T47D (cell line): Measurements from ENCODE around the gene WBP1L.
"Not testable (repeated sequence)": the region's sequence is repeated elsewhere in the genome, so short reads cannot be mapped to it uniquely, and the experiment has no call there.

Experiments used
- DNase-seq, 2 experiments: peaks; one replicate each; pipeline versions ENCODE4 v3.0.0 to v3.0.0-alpha.2; 2011 to 2012; ENCODE audit warnings: low read depth in 1 of 2, low spot score in 1 of 2
- JUND ChIP-seq: IDR thresholded peaks from 2 replicates; pipeline ENCODE4 v1.6.1; 2012; ENCODE audit warnings: low read depth
- in situ Hi-C: cut with HindIII; loops from 2 replicates; pipeline ENCODE4 v1.10.0; 2016; ENCODE audit warnings: low sequenced_read_pairs, low pct_unique_long_range_greater_than_20kb

The WBP1L gene

GRCh38 chr10:102729029-102730026, 14.4 kb upstream of the WBP1L start:
- no peak for TF ChIP-seq JUND
- in situ Hi-C loops, result no loop called here
- DNase-seq, result peak; percentile 75 to 88

GRCh38 chr10:102731222-102731800, 12.4 kb upstream of the WBP1L start:
- no peak for DNase-seq
- TF ChIP-seq JUND, result no peak
- in situ Hi-C loops, result no loop called here

DNA sequence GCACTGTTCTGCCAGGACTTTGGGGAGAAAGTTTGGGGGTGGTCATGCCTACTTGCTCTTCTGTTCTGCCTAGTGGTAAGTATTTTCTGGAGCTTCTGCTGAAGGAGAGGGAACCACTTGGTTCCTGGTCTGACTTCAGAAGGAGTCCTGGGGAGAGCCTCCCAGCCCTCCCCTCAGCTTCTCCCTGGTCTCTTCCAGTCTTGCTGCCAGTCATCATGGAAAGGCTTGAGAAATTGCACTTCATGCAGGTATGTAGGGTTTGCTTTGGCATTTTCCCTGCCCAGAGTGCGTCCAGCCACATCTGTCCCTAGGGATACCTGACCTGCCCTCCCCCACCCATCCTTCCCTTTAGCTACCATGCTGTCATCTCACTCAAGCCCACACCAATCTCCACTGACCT, 11.1 kb upstream of the WBP1L start:
- in situ Hi-C loops, result no loop called here
- no peak for DNase-seq
- no peak for TF ChIP-seq JUND

DNA sequence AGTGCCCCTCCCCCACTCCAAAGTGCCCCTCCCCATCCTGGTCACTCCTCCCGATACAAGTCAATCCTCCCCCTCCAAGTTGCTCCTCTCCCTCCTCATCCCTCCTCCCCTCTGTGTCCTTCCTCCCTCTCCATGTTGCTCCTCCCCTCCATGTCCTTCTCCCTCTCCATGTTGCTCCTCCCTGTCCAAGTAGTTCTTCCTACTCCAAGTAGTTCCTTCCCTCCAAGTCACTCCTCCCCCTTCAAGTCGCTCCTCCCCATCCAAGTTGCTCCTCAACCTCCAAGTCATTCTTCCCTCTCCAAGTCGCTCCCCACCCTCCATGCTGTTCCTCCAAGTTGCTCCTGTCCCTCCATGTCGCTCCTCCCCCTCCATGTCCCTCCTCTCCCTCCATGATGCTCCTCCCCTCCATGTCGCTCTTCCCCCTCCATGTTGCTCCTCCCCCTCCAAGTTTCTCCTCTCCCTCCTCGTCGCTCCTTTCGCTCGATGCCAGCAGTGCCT, 8.6 kb upstream of the WBP1L start:
- no peak for TF ChIP-seq JUND
- in situ Hi-C loops, result no loop called here
- peak in 1 of 2 experiments; percentile 74 for DNase-seq

- no peak for DNase-seq
- in situ Hi-C loops, result no loop called here
These were observed 5.0 kb upstream of the WBP1L start for GRCh38 chr10:102738692-102739121.

GRCh38 chr10:102740229-102740628, 3.5 kb upstream of the WBP1L start:
- TF ChIP-seq JUND, result peak; percentile 25; the same call in 1 of the 2 replicates
- in situ Hi-C loops, result no loop called here
- no peak for DNase-seq

More at GRCh38 chr10:102738692-102739121, 5.0 kb upstream of the WBP1L start:
- no peak for TF ChIP-seq JUND

DNA sequence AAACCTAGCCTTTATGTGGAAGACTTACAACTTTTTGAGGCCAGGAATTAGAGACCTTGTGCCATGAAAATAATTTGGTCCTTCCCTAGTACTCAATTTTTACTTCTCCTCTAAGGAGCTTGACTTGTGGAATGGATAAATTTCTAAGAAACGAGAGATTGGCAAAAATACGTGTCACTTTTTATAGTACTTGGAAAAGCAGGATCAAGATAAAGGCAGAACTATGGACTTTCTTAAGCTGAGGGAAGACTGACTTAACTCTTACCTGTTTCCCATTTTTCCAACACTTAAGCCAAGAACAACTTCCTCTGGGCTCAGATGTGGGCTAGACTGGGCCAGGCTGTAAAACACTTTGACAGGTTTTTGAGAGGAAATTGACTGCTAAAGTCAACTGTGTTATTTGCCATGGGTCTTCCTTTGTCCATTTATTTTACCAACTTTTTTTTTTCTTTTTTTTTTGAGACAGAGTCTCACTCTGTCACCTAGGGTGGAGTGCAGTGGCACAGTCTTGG, 2.0 kb upstream of the WBP1L start:
- no peak for DNase-seq
- TF ChIP-seq JUND, result no peak
- in situ Hi-C loops, result no loop called here

DNA sequence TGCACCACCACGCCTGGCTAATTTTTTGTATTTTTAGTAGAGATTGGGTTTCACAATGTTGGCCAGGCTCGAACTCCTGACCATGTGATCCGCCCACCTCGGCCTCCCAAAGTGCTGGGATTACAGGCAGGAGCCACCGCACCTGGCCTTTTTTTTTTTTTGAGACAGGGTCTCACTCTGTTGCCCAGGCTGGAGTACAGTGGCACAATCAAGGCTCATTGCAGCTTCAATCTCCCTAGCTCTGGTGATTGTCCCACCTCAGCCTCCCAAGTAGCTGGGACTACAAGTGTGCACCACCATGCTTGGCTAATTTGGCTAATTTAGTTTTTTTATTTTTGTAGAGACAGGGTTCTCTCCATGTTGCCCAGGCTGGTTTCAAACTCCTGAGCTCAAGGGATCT, 1.4 kb upstream of the WBP1L start:
- DNase-seq, in situ Hi-C loops: not testable (repeated sequence)

GRCh38 chr10:102743078-102743587, 615 bp upstream of the WBP1L start:
- no peak for DNase-seq
- in situ Hi-C loops, result no loop called here
- no peak for TF ChIP-seq JUND

- in situ Hi-C loops, result no loop called here
- DNase-seq, result peak in 1 of 2 experiments; percentile 68
- no peak for TF ChIP-seq JUND
These were observed 765 bp downstream of the WBP1L start for GRCh38 chr10:102744374-102745051.

DNA sequence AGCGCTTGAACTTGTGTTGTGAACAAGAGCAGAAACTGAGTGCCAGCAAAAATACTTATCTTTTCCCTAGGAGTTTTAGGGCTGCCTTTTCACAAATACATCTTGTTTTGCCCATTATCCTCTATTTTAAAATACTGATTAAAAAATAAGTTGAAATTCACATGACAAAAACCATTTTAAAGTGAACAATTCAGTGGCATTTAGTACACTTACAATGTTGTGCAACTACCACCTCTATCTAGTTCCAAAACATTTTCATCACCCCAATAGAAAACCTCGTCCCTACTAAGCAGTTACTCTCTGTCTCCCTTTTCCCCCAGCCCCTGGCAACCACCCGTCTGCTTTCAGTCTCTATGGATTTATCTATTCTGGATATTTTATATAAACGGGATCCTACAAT, 1.4 kb downstream of the WBP1L start:
- DNase-seq, result no peak
- no peak for TF ChIP-seq JUND
- in situ Hi-C loops, result no loop called here

GRCh38 chr10:102752266-102752930, 8.7 kb downstream of the WBP1L start:
- in situ Hi-C loops, result no loop called here
- TF ChIP-seq JUND, result no peak
- no peak for DNase-seq
